GM18907 (cell line): ENCODE data around the gene ISYNA1.

Experiments used
- ATAC-seq: cut with Tn5 transposase; IDR thresholded peaks from one replicate; pipeline ENCODE4 v1.9.1; 2021; ENCODE audit warnings: mild to moderate bottlenecking, moderate library complexity; ENCODE audit not compliant: unreplicated experiment

Gene ISYNA1

GRCh38 chr19:18445262-18445948, 7.5 kb upstream of the ISYNA1 start:
- ATAC-seq: no peak

DNA sequence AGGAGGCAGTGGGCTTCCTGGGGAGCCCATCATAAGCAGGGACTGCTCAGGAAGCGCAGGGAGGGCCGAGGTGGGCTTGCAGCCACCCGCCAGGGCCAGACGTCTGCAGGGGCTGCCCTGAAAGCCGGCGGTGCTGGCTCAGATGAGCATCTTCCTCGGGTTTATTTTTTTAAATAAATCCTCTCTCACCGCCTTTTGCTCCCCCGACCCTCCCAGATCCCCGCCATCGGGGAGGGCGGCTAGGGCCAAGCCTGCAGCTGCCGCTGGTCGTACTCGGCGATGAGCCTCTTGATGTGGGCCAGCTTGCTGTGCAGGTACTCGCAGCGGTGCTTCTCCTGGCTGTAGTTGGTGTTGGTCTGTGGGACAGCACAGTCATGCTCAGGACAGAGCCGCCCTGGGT, 6.6 kb upstream of the ISYNA1 start:
- no peak for ATAC-seq

- ATAC-seq: no peak
Observed at GRCh38 chr19:18443831-18444230, 5.9 kb upstream of the ISYNA1 start.

DNA sequence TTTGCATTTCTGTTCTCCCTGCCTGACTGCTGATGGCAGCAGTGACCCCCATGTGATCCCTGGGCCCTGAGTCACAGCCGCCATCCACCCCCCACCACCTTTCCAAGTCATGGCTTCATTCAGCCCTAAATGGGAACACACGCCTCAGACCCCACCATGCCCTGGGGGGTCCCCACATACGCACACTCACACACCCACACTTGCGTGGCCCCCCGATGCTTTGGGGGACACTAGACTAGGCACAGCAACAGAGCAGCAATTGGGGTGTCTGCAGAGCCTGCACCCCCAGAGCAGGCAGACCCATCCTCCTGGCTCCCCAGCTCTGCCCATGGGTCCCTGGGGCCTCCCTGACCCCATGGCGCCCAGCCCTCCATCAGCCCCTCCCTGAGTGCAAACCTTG, 5.5 kb upstream of the ISYNA1 start:
- no peak for ATAC-seq

- no peak for ATAC-seq
Observed at GRCh38 chr19:18442941-18443340, 5.0 kb upstream of the ISYNA1 start.

DNA sequence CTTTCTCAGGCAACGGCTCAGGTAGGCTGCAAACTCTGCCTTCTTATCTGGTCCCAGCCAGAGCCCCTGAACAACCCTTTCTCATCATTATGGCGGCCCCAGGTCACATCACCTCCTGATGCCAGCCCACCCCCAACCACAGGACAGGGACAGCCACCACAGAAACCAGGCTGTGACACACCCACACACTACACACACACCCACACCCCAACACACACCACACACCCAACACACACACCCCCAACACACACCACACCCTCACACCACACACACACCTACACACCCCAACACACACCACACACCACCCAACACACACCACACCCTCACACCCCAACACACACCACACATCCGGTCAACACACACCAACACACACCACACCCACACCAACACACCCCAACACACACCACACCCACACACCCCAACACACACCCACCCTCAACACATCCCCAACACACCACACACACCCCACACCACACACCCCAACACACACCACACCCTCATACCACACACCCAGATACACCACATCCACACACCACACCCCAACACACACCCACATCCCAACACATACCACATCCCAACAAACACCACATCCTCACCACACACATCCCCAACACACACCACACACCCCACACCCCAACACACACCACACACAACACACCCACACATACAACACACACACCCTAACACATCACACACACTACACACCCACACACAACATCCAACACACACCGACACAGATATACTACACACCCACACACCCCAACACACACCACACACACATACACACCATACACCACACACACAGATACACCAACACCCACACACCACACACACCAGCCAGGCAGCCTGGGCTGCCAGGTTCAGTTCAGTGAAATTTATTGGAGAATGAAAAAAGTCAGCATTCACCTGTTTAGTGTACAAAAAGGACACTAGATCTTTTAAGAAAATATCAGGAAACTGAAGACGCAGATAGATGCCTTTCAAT, 4.2 kb upstream of the ISYNA1 start:
- no peak for ATAC-seq

GRCh38 chr19:18440936-18441803, 3.2 kb upstream of the ISYNA1 start:
- no peak for ATAC-seq

DNA sequence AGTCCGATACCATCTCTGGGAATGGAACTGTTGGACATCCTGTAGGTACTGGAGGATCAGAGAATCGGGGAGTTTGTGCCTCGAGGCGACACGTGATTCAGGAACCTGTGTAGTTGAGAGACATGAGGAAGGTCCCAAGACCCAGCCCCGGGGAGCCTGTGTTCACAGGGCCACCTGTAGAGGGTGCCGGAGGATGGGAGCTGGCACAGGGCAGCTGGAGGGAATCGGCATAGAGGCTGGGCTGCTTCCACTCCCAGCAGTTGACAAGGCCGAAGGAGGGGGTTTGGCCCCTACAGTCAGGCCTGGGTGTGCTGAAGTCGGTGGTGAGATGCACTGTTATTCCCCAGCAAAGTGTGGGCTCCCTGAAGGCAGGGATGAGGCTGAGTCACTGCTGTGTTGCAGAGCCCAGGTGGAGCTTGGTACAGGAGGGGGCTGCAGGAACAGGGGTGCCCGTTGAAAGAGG, 2.5 kb upstream of the ISYNA1 start:
- ATAC-seq: no peak

- no peak for ATAC-seq
Observed at GRCh38 chr19:18439910-18440237, 1.9 kb upstream of the ISYNA1 start.

- ATAC-seq: no peak
Observed at GRCh38 chr19:18439025-18439909, 1.3 kb upstream of the ISYNA1 start.

- no peak for ATAC-seq
Observed at GRCh38 chr19:18438331-18439024, 545 bp upstream of the ISYNA1 start.

DNA sequence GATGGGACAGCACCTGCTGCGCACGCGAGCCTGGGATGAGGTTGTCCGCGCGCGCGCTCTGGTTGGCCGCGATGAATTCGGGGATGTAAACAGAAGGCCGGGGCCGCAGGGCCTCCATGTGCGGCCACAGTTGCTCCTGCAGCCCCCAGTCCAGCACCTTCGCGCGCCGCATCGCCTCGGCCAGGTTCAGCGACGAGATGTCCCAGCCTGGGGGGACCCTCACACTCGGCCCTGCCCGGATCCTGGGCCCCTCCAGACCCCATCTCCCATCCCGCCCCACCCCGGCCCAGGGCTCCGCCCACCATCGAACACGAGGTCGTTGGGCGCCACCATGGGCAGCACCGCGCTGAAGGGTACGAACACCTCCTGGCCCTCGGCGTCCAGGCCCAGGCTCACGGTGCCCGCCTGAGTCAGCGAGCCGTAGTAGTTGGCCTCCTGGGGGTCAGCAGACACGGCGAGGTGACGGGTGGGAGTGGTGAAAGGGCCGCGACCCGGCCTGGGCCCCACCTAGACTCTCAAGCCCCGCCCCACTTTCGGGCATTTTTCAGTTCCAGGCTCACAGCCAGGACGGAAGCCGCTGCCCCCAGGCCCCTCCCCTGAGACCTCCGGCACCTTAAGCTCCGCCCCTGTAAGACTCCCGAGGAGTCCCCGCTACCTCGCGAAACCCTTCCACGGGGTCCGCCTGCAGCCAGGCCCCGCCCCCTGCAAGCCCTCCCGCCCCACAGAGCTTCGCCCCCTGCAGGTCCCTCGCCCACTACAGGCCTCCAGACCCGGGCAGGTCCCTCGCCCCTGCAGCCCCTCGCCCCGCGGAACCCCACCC, 1.1 kb downstream of the ISYNA1 start:
- ATAC-seq: peak; percentile 55

GRCh38 chr19:18435842-18436670, 1.9 kb downstream of the ISYNA1 start:
- ATAC-seq: no peak

DNA sequence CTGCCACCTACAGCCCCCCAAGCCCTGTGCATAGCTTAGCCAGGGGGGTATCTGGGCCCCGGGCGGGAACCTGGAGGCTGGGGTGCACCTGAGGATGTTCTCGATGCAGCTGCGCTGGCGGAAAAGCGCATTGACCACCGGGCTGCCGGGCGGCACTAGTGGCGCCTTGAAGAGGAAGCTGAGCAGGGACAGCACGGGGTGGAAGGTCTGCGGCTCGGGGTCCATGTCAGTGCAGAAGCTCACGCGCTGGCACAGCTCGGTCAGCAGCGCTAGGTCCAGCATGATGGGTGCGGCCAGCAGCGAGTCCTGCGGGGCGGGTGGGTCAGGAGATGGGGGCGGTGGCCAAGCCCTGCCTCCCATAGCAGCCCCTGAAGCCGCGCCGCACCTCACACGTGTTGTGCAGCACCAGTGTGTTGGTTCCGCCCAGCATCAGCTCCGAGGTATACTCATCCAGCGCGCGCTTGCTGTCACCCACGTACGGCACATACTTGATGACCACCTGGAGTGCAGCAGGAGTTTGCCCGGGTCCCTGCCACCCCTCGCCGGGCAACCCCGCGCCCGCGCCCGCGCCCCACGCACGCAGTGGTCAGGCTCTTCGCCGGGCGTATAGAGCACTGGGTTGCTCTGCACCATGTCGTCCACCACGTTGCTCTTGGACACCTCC, 2.6 kb downstream of the ISYNA1 start:
- no peak for ATAC-seq

GRCh38 chr19:18434411-18435175, 3.3 kb downstream of the ISYNA1 start:
- no peak for ATAC-seq

- ATAC-seq: no peak
Observed at GRCh38 chr19:18433735-18434398, 4.1 kb downstream of the ISYNA1 start.
